AG04450 (cell line): ENCODE data around the gene B4GALNT3. TPM values are rescaled to one million over a fixed set of nuclear protein-coding genes. Genes with fewer than 3 reads are reported as not detected.

ENCODE experiments used
- CTCF ChIA-PET: fragments of 300-600, 350-600 bp; formaldehyde crosslinking; extraction: SDS; loops from one replicate; lab custom pipeline; 2022; ENCODE audit warnings: antibody characterized with exemption, inconsistent platforms; lab: Charles Lee
- POLR2A ChIA-PET: fragments of 350-600 bp; formaldehyde crosslinking; extraction: SDS; loops from one replicate; lab custom pipeline; 2021; ENCODE audit warnings: antibody characterized with exemption, inconsistent platforms; lab: Yijun Ruan, JAX
- DNase-seq: peaks from one replicate; pipeline ENCODE4 v3.0.0-alpha.2; 2011; ENCODE audit warnings: low read depth, low spot score
- H3K27ac ChIP-seq: one replicate; pipeline ENCODE4 v1.5.1; 2012; ENCODE audit warnings: low read depth, low read length, control low read depth
- H3K27me3 ChIP-seq: one replicate; pipeline ENCODE4 v1.6.0; 2012; ENCODE audit warnings: low read length; ENCODE audit not compliant: control insufficient read depth, insufficient read depth
- H3K4me3 ChIP-seq: 2 replicates; pipeline ENCODE4 v1.5.1; 2011; ENCODE audit warnings: mild to moderate bottlenecking, low read depth, low read length, control low read depth
- H3K9me3 ChIP-seq: 2 replicates; pipeline ENCODE4 v1.5.1; 2012; ENCODE audit warnings: low read length; ENCODE audit not compliant: control insufficient read depth, insufficient read depth
- polyA plus RNA-seq: library from polyadenylated mRNA; depleted of rRNA; stranded (reverse); fragments of >200 nt; gene quantifications from 2 replicates; pipeline ENCODE4 v1.2.3, GENCODE V29; 2011
- TF ChIP-seq, protein P1 (sequence below): IDR thresholded peaks from 2 replicates; pipeline ENCODE4 v1.5.1; 2011; ENCODE audit warnings: low read depth, low read length, control low read depth, inconsistent platforms

Gene B4GALNT3
- polyA plus RNA-seq, 1 experiment = not detected

GRCh38 chr12:586318-587071, 126.8 kb downstream of the B4GALNT3 start:
- H3K27ac ChIP-seq = no peak overlapping the region
- CTCF ChIA-PET = interaction anchor here (1.7 to 3.1 kb wide), 2 partner anchors 10 to 165 kb away, joined by 7 to 9 read pairs; no protein-coding TSS in a partner anchor
- POLR2A ChIA-PET = no interaction called here

DNA sequence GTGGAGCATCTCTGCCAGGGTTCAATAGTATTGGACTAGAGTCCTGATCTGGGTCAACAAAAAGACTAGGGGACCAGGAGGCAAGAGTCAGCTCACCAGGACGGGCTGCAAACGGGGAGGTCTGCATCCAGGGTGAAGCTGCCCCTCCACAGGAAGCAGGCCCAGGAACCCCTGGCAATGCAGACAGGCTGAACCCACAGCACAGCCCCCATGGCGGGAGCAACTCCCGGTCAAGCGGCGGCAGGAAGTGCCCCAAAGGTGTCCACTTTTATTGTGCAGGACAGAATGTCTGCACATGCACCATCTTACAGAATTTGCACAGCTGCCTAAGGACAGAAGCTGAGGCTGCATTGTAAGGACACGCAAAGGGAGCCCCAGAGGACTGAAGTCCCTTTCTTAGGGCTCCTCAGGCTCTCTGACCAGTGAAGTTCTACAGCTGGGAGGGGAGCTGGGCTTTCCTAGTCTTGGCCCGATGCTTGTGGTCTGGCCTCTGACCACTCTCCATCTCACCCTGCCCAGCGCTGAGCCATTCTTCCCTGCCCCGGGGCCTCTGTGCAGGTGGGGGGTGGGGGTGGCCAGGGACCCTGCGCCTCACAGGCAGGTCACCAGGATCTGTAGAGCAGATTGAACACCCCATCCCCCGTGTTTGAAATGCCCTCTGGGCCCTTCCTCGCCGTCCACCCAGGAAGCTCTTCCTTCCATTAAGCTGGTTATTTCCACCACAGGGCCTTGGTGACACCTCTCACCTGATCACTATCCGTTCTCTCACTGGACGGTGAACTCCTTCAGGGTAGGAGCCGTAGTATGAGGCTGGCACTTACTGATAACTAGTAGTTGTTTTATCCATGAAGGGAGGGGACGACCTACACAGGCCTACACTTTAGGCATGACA, 127.6 kb downstream of the B4GALNT3 start:
- ChIA-PET CTCF (interaction anchor here (1.7 to 3.1 kb wide), 2 partner anchors 11 to 164 kb away, joined by 7 to 9 read pairs; no protein-coding TSS in a partner anchor), POLR2A (no interaction called here)
- TF ChIP-seq, protein P1, sequence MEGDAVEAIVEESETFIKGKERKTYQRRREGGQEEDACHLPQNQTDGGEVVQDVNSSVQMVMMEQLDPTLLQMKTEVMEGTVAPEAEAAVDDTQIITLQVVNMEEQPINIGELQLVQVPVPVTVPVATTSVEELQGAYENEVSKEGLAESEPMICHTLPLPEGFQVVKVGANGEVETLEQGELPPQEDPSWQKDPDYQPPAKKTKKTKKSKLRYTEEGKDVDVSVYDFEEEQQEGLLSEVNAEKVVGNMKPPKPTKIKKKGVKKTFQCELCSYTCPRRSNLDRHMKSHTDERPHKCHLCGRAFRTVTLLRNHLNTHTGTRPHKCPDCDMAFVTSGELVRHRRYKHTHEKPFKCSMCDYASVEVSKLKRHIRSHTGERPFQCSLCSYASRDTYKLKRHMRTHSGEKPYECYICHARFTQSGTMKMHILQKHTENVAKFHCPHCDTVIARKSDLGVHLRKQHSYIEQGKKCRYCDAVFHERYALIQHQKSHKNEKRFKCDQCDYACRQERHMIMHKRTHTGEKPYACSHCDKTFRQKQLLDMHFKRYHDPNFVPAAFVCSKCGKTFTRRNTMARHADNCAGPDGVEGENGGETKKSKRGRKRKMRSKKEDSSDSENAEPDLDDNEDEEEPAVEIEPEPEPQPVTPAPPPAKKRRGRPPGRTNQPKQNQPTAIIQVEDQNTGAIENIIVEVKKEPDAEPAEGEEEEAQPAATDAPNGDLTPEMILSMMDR = no peak
- no peak overlapping the region for H3K27ac ChIP-seq
- no peaks in the 10 kb centered on the region; the same call in 1 of the 2 replicates for H3K9me3 ChIP-seq
- no peak overlapping the region for H3K4me3 ChIP-seq
- DNase-seq = no peak
- H3K27me3 ChIP-seq = peaks cover 25% of the 10 kb centered on the region

More at GRCh38 chr12:586318-587071, 126.8 kb downstream of the B4GALNT3 start:
- TF ChIP-seq, protein P1 = no peak
- peaks cover 23% of the 10 kb centered on the region for H3K27me3 ChIP-seq
- no peak overlapping the region for H3K4me3 ChIP-seq
- no peak for DNase-seq
- H3K9me3 ChIP-seq = no peaks in the 10 kb centered on the region; the same call in 1 of the 2 replicates

- CTCF ChIA-PET = interaction anchor here (1.7 to 3.1 kb wide), 2 partner anchors 12 to 163 kb away, joined by 7 to 9 read pairs; no protein-coding TSS in a partner anchor
- TF ChIP-seq, protein P1 = no peak
- DNase-seq = no peak
Observed at GRCh38 chr12:588024-588322, 128.2 kb downstream of the B4GALNT3 start.

DNA sequence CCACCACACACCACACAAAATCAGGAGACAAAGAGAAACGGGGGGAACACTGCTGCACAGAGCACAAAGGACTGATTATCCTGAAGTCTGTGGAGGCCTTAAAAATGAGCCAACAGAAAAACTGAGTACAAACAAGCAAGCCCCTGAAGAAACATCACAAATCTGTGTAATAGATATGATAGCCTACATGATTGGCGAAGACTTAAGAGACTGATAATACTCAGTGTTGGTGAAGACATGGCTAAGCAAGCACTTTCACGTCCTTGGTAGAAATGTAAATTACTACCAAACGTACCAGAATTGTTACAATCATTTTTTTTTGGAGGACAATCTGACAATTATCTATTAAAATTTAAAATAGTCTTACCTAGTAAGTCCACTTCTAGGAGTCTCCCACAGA, 128.9 kb downstream of the B4GALNT3 start:
- H3K27ac ChIP-seq = no peak overlapping the region
- TF ChIP-seq, protein P1 = no peak
- DNase-seq = no peak
- H3K4me3 ChIP-seq = no peak overlapping the region
- POLR2A ChIA-PET = no interaction called here
- CTCF ChIA-PET = no interaction called here
- no peaks in the 10 kb centered on the region; the same call in 1 of the 2 replicates for H3K9me3 ChIP-seq
- H3K27me3 ChIP-seq = peaks cover 27% of the 10 kb centered on the region

More at GRCh38 chr12:588024-588322, 128.2 kb downstream of the B4GALNT3 start:
- Histone ChIP-seq H3K27me3 (peaks cover 25% of the 10 kb centered on the region), H3K9me3 (no peaks in the 10 kb centered on the region; the same call in 1 of the 2 replicates), H3K27ac (no peak overlapping the region), H3K4me3 (no peak overlapping the region)
- POLR2A ChIA-PET = no interaction called here
